Measurements from ENCODE around the gene MAG. TPM values are rescaled to one million over a fixed set of nuclear protein-coding genes. Genes with fewer than 3 reads are reported as not detected.

The MAG gene
- total RNA-seq, 4 donors from 2014 or later: not detected

DNA sequence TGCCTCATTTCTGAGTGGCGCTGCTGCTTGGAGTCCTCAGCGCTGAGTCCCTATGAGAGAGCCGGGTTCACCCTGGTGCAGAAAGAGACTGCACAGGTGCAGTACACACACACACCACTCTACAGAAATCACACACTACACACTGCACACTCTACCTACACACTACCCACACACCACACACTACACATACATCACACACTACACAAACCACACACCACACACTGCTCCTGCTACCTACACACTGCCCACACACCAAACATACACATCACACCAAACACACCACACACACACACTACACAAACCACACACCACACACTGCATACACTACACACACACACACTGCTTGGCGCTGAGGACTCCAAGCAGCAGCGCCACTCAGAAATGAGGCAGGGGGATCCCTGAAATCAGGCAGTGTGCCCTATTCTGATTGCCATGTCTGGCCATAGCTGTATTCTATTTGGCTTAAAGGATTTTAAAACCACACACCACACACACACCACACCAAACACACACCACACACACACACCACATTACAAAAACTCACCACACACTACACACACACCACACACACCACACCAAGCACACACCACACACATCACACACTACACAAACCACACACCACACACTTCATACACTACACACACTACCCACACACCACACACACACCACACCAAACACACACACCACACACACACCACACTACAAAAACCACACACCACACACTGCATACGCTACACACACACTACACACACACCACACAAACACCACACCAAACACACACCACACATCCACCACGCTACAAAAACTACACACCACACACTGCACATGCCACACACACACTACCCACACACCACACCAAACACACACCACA lies 4.9 kb downstream of the MAG start:
- TF ChIP-seq, protein P1, sequence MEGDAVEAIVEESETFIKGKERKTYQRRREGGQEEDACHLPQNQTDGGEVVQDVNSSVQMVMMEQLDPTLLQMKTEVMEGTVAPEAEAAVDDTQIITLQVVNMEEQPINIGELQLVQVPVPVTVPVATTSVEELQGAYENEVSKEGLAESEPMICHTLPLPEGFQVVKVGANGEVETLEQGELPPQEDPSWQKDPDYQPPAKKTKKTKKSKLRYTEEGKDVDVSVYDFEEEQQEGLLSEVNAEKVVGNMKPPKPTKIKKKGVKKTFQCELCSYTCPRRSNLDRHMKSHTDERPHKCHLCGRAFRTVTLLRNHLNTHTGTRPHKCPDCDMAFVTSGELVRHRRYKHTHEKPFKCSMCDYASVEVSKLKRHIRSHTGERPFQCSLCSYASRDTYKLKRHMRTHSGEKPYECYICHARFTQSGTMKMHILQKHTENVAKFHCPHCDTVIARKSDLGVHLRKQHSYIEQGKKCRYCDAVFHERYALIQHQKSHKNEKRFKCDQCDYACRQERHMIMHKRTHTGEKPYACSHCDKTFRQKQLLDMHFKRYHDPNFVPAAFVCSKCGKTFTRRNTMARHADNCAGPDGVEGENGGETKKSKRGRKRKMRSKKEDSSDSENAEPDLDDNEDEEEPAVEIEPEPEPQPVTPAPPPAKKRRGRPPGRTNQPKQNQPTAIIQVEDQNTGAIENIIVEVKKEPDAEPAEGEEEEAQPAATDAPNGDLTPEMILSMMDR (IDR thresholded peaks at IDR 0.05): no peak
- TF ChIP-seq EP300 (IDR thresholded peaks at IDR 0.05; ENCODE audit: low read depth): no peak
- Histone ChIP-seq H3K9me3 (no peaks in the 10 kb centered on the region), H3K27ac (no peak overlapping the region), H3K36me3 (no peaks in the 10 kb centered on the region), H3K4me3 (no peak overlapping the region), H3K4me1 (no peaks in the 10 kb centered on the region), H3K27me3 (peaks cover 16% of the 10 kb centered on the region)
- DNase-seq: no peak
- intact Hi-C loops (cut with DNase I; ENCODE audit: low total_unique reads) (no loop called here), in situ Hi-C loops (cut with MboI; ENCODE audit: low pct_ligation_motif_present in 1 of 4, low pct_unique_long_range_greater_than_20kb in 1 of 4, low sequenced_read_pairs in 3 of 4) (no loop called here)
- WGBS, 2 donors (ENCODE audit: low coverage in 1 of 2): 87 to 100% methylated on average over 4 to 7 of the region's 7 CpGs

DNA sequence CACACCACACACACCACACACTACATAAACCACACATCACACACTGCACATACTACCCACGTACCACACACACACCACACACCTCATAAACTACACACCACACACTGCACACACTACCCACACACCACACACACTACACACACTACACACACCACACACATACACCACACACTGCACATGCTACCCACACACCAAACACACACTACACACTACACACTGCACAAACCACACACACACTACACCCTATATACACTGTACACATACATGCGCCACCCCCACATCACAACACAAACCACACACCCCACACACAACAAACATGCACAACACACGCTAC lies 5.5 kb downstream of the MAG start:
- no peak for DNase-seq
- Histone ChIP-seq H3K4me1 (no peaks in the 10 kb centered on the region), H3K27me3 (peaks cover 10% of the 10 kb centered on the region), H3K9me3 (no peaks in the 10 kb centered on the region), H3K36me3 (no peaks in the 10 kb centered on the region), H3K4me3 (no peak overlapping the region), H3K27ac (no peak overlapping the region)
- intact Hi-C loops (cut with DNase I; ENCODE audit: low total_unique reads): no loop called here
- WGBS, 2 donors (ENCODE audit: low coverage in 1 of 2): 78 to 94% methylated on average over 3 of the region's 3 CpGs
- in situ Hi-C loops (cut with MboI; ENCODE audit: low pct_ligation_motif_present in 1 of 4, low pct_unique_long_range_greater_than_20kb in 1 of 4, low sequenced_read_pairs in 3 of 4): no loop called here
- no peak for TF ChIP-seq POLR2A (IDR thresholded peaks at IDR 0.05)
- TF ChIP-seq, protein P1 (IDR thresholded peaks at IDR 0.05): no peak

DNA sequence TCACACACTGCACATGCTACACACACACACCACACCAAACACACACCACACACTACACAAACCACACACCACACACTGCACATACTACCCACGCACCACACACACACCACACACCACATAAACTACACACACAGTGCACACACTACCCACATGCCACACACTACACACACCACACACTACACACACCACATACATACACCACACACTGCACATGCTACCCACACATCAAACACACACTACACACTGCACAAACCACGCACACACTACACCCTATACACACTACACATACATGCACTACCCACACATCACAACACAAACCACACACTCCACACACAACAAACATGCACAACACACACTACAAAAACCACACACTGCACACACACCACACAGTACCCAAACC lies 6.0 kb downstream of the MAG start:
- Histone ChIP-seq H3K27ac (no peak overlapping the region), H3K27me3 (peaks cover 6% of the 10 kb centered on the region), H3K4me3 (no peak overlapping the region), H3K9me3 (no peaks in the 10 kb centered on the region), H3K4me1 (no peaks in the 10 kb centered on the region), H3K36me3 (no peaks in the 10 kb centered on the region)
- intact Hi-C loops (cut with DNase I; ENCODE audit: low total_unique reads) (no loop called here), in situ Hi-C loops (cut with MboI; ENCODE audit: low pct_ligation_motif_present in 1 of 4, low pct_unique_long_range_greater_than_20kb in 1 of 4, low sequenced_read_pairs in 3 of 4) (no loop called here)
- no peak for DNase-seq
- no peak for TF ChIP-seq POLR2A (IDR thresholded peaks at IDR 0.05)
- TF ChIP-seq, protein P1 (IDR thresholded peaks at IDR 0.05): no peak
- no peak for TF ChIP-seq EP300 (IDR thresholded peaks at IDR 0.05; ENCODE audit: low read depth)
- no peak for TF ChIP-seq POLR2AphosphoS5 (IDR thresholded peaks at IDR 0.05)
- 96 to 100% methylated on average over 2 of the region's 2 CpGs for WGBS, 2 donors (ENCODE audit: low coverage in 1 of 2)

DNA sequence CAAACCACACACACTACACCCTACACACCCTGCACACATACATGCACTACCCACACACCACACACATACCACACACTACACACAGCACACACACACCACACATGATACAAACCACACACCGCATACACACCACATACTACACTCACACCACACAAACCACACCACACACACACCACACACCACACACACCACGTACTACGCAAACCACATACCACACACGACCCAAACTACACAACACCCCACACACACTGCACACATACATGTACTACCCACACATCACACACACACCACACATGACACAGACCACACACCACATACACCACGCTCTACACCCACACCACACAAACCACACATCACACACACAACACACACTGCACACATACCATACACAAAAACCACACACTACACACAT lies 6.6 kb downstream of the MAG start:
- in situ Hi-C loops (cut with MboI; ENCODE audit: low pct_ligation_motif_present in 1 of 4, low pct_unique_long_range_greater_than_20kb in 1 of 4, low sequenced_read_pairs in 3 of 4) (no loop called here), intact Hi-C loops (cut with DNase I; ENCODE audit: low total_unique reads) (no loop called here)
- H3K4me3 ChIP-seq: no peak overlapping the region
- no peak for TF ChIP-seq POLR2A (IDR thresholded peaks at IDR 0.05)
- no peak for TF ChIP-seq EP300 (IDR thresholded peaks at IDR 0.05; ENCODE audit: low read depth)
- no peak for TF ChIP-seq POLR2AphosphoS5 (IDR thresholded peaks at IDR 0.05)
- TF ChIP-seq, protein P1 (IDR thresholded peaks at IDR 0.05): no peak
- H3K27me3 ChIP-seq: peaks cover 5% of the 10 kb centered on the region
- no peaks in the 10 kb centered on the region for H3K36me3 ChIP-seq
- no peaks in the 10 kb centered on the region for H3K4me1 ChIP-seq
- WGBS, 2 donors (ENCODE audit: low coverage in 1 of 2): 95 to 100% methylated on average over 3 to 5 of the region's 5 CpGs
- DNase-seq: no peak
- no peak overlapping the region for H3K27ac ChIP-seq
- H3K9me3 ChIP-seq: no peaks in the 10 kb centered on the region

All from transverse colon (tissue), 4 donors.